WTC11 (cell line): ENCODE data around the gene PHRF1. TPM values are rescaled to one million over a fixed set of nuclear protein-coding genes. Genes with fewer than 3 reads are reported as not detected.
A peak's percentile ranks its signal among the peaks of the same experiment; 100 is the strongest.

Experiments
- ATAC-seq: fragments of 200-7000 bp; cut with Tn5 transposase; 2 replicates; pipeline ENCODE4 v1.10.0; 2021; ENCODE audit warnings: mild to moderate bottlenecking, moderate library complexity
- CTCF ChIA-PET: fragments of 300-600 bp; sonication (Branson Sonifier 250); formaldehyde crosslinking; loops from one replicate; lab custom pipeline; 2021; ENCODE audit warnings: antibody characterized with exemption; lab: Charles Lee
- POLR2A ChIA-PET: fragments of 350-600 bp; sonication (Branson Sonifier 250); formaldehyde crosslinking; loops from one replicate; lab custom pipeline; 2021; ENCODE audit warnings: antibody characterized with exemption; lab: Charles Lee
- DNase-seq: peaks from one replicate; pipeline ENCODE4 v3.0.0; 2021; ENCODE audit warnings: low spot score
- H3K27ac Mint-ChIP-seq: 2 replicates; pipeline ENCODE4 v1.8.0; 2021; ENCODE audit warnings: mixed read lengths
- H3K27me3 Mint-ChIP-seq: 2 replicates; pipeline ENCODE4 v1.8.0; 2021; ENCODE audit warnings: low read depth, mild to moderate bottlenecking, moderate library complexity, mixed read lengths
- H3K36me3 Mint-ChIP-seq: 2 replicates; pipeline ENCODE4 v1.8.0; 2021; ENCODE audit warnings: mixed read lengths
- H3K4me1 Mint-ChIP-seq: 2 replicates; pipeline ENCODE4 v1.8.0; 2022; ENCODE audit warnings: mixed read lengths
- H3K4me3 Mint-ChIP-seq: 2 replicates; pipeline ENCODE4 v1.8.0; 2021; ENCODE audit warnings: mild to moderate bottlenecking, moderate library complexity, mixed read lengths
- H3K9me3 Mint-ChIP-seq: 2 replicates; pipeline ENCODE4 v1.8.0; 2021; ENCODE audit warnings: mixed read lengths
- AR ChIP-seq: fragments of 250-450 bp; sonication (Bioruptor Pico); IDR thresholded peaks from 2 replicates; pipeline ENCODE4 v1.9.0; 2021; ENCODE audit warnings: mild to moderate bottlenecking
- E2F5 ChIP-seq: sonication (generic); formaldehyde crosslinking; IDR thresholded peaks from 2 replicates; pipeline ENCODE4 v1.8.1; 2022; ENCODE audit warnings: mild to moderate bottlenecking, moderate library complexity, missing genetic modification reagents
- ELF4 ChIP-seq: sonication (generic); formaldehyde crosslinking; IDR thresholded peaks from 2 replicates; pipeline ENCODE4 v1.8.1; 2022; ENCODE audit warnings: low read depth, mild to moderate bottlenecking, moderate library complexity, missing genetic modification reagents
- FOXP4 ChIP-seq: sonication (generic); formaldehyde crosslinking; IDR thresholded peaks from 2 replicates; pipeline ENCODE4 v1.8.0; 2022; ENCODE audit warnings: mild to moderate bottlenecking, missing genetic modification reagents
- GRHL2 ChIP-seq: fragments of 250-450 bp; sonication (Bioruptor Pico); IDR thresholded peaks from 2 replicates; pipeline ENCODE4 v1.8.0; 2022; ENCODE audit warnings: mild to moderate bottlenecking, moderate library complexity; ENCODE audit not compliant: insufficient replicate concordance, severe bottlenecking
- GTF2I ChIP-seq: fragments of 250-450 bp; sonication (Bioruptor Pico); conservative IDR thresholded peaks from 2 replicates; pipeline ENCODE4 v1.4.0; 2021; ENCODE audit warnings: mild to moderate bottlenecking
- IRF2 ChIP-seq: sonication (generic); formaldehyde crosslinking; IDR thresholded peaks from 2 replicates; pipeline ENCODE4 v1.8.0; 2022; ENCODE audit warnings: low read depth, missing genetic modification reagents, borderline replicate concordance
- MAX ChIP-seq: sonication (generic); formaldehyde crosslinking; IDR thresholded peaks from 2 replicates; pipeline ENCODE4 v1.8.0; 2022; ENCODE audit warnings: mild to moderate bottlenecking, missing genetic modification reagents
- MLX ChIP-seq: sonication (generic); formaldehyde crosslinking; IDR thresholded peaks from 2 replicates; pipeline ENCODE4 v1.8.1; 2023; ENCODE audit warnings: mild to moderate bottlenecking, missing genetic modification reagents, moderate library complexity
- NR1H2 ChIP-seq: sonication (generic); formaldehyde crosslinking; IDR thresholded peaks from 2 replicates; pipeline ENCODE4 v1.9.0; 2021; ENCODE audit warnings: mild to moderate bottlenecking, moderate library complexity, missing genetic modification reagents
- PREB ChIP-seq: sonication (generic); formaldehyde crosslinking; IDR thresholded peaks from 2 replicates; pipeline ENCODE4 v1.8.1; 2022; ENCODE audit warnings: mild to moderate bottlenecking, missing genetic modification reagents, moderate library complexity, borderline replicate concordance
- SMAD3 ChIP-seq: sonication (generic); formaldehyde crosslinking; IDR thresholded peaks from 2 replicates; pipeline ENCODE4 v1.8.0; 2022; ENCODE audit warnings: missing genetic modification reagents, mild to moderate bottlenecking, borderline replicate concordance
- SMAD4 ChIP-seq: sonication (generic); formaldehyde crosslinking; IDR thresholded peaks from 2 replicates; pipeline ENCODE4 v1.8.0; 2022; ENCODE audit warnings: mild to moderate bottlenecking, missing genetic modification reagents
- STAT6 ChIP-seq: sonication (generic); formaldehyde crosslinking; conservative IDR thresholded peaks from 2 replicates; pipeline ENCODE4 v1.8.1; 2023; ENCODE audit warnings: mild to moderate bottlenecking, low read depth, missing genetic modification reagents, moderate library complexity
- TP53 ChIP-seq: sonication (generic); formaldehyde crosslinking; IDR thresholded peaks from 2 replicates; pipeline ENCODE4 v1.8.1; 2023; ENCODE audit warnings: mild to moderate bottlenecking, missing genetic modification reagents
- ZBTB21 ChIP-seq: sonication (generic); formaldehyde crosslinking; IDR thresholded peaks from 2 replicates; pipeline ENCODE4 v1.8.1; 2023; ENCODE audit warnings: mild to moderate bottlenecking, missing genetic modification reagents, borderline replicate concordance
- ZNF232 ChIP-seq: sonication (generic); formaldehyde crosslinking; IDR thresholded peaks from 2 replicates; pipeline ENCODE4 v1.8.0; 2022; ENCODE audit warnings: mild to moderate bottlenecking, missing genetic modification reagents
- ZNF281 ChIP-seq: sonication (generic); formaldehyde crosslinking; IDR thresholded peaks from 2 replicates; pipeline ENCODE4 v1.8.0; 2023; ENCODE audit warnings: mild to moderate bottlenecking, missing genetic modification reagents
- total RNA-seq: library from RNA; stranded (reverse); gene quantifications from 3 replicates; pipeline ENCODE4 v1.2.3, GENCODE V29; 2021

The PHRF1 gene
- total RNA-seq, 1 experiment from 2014 or later, result 46.9 TPM

- Mint-ChIP-seq H3K9me3 (no peaks in the 10 kb centered on the region), H3K27ac (peak overlapping the region; percentile 29; the same call in 1 of the 2 replicates), H3K27me3 (no peaks in the 10 kb centered on the region), H3K36me3 (peaks cover 55% of the 10 kb centered on the region), H3K4me3 (no peak overlapping the region), H3K4me1 (no peaks in the 10 kb centered on the region)
- no peak for DNase-seq
- CTCF ChIA-PET, result no interaction called here
- POLR2A ChIA-PET, result no interaction called here
- TF ChIP-seq ZNF232 (no peak), AR (no peak), PREB (CRISPR knock-in tag) (no peak), IRF2 (CRISPR knock-in tag) (no peak), SMAD4 (CRISPR knock-in tag) (no peak), SMAD3 (CRISPR knock-in tag) (no peak), NR1H2 (CRISPR knock-in tag) (no peak), ZBTB21 (CRISPR knock-in tag) (no peak), ZNF281 (CRISPR knock-in tag) (no peak), TP53 (no peak), ELF4 (CRISPR knock-in tag) (no peak), E2F5 (no peak)
- no peak for ATAC-seq
These were observed 10.4 kb downstream of the PHRF1 start for GRCh38 chr11:586376-587316.

GRCh38 chr11:587546-587945 lies 11.3 kb downstream of the PHRF1 start:
- Mint-ChIP-seq H3K27me3 (no peaks in the 10 kb centered on the region), H3K4me3 (no peak overlapping the region), H3K4me1 (no peaks in the 10 kb centered on the region), H3K9me3 (no peaks in the 10 kb centered on the region), H3K27ac (no peak overlapping the region), H3K36me3 (peaks cover 54% of the 10 kb centered on the region)
- ChIA-PET CTCF (no interaction called here), POLR2A (no interaction called here)
- no peak for DNase-seq
- ATAC-seq, result no peak
- TF ChIP-seq FOXP4 (CRISPR knock-in tag) (no peak), STAT6 (CRISPR knock-in tag) (no peak), GTF2I (CRISPR knock-in tag) (no peak), MAX (CRISPR knock-in tag) (no peak), MLX (CRISPR knock-in tag) (no peak), GRHL2 (no peak)
